Measurements from ENCODE around the gene ELN. TPM values are rescaled to one million over a fixed set of nuclear protein-coding genes. Genes with fewer than 3 reads are reported as not detected.

ELN gene
- total and polyA plus RNA-seq, 7 donors = 2.5 to 174 (median 33.2) TPM

GRCh38 chr7:74078461-74078860, 50.5 kb downstream of the ELN start:
- Histone ChIP-seq H3K4me3 (no peak overlapping the region), H3K27me3 (no peaks in the 10 kb centered on the region), H3K36me3 (no peaks in the 10 kb centered on the region), H3K4me1 (peaks cover 0 to 7% (median 6%) of the 10 kb centered on the region in 4 donors), H3K27ac (no peak overlapping the region), H3K9me3 (no peaks in the 10 kb centered on the region)
- WGBS, 2 donors = 95 to 98% methylated on average over 2 of the region's 2 CpGs
- intact Hi-C loops (cut with DNase I) = no loop called here
- TF ChIP-seq EP300 (IDR thresholded peaks at IDR 0.05) = no peak
- TF ChIP-seq POLR2A (IDR thresholded peaks at IDR 0.05) = no peak
- TF ChIP-seq POLR2AphosphoS5 (IDR thresholded peaks at IDR 0.05) = no peak
- no peak for DNase-seq

GRCh38 chr7:74082770-74083116, 54.8 kb downstream of the ELN start:
- no peak for TF ChIP-seq POLR2A (IDR thresholded peaks at IDR 0.05)
- Histone ChIP-seq H3K4me1 (peaks cover 0 to 19% (median 15%) of the 10 kb centered on the region in 4 donors), H3K27me3 (no peaks in the 10 kb centered on the region), H3K4me3 (peak overlapping the region in 2 of 4 donors; percentile 58 to 85), H3K36me3 (no peaks in the 10 kb centered on the region), H3K27ac (no peak overlapping the region), H3K9me3 (no peaks in the 10 kb centered on the region)
- no peak for DNase-seq
- intact Hi-C loops (cut with DNase I) = loop anchor here (5.0 kb wide), 1 partner anchor 90 kb away; the partner anchor contains the start of gene EIF4H
- WGBS, 2 donors = 86 to 91% methylated on average over 9 of the region's 9 CpGs

GRCh38 chr7:74083117-74083876, 55.3 kb downstream of the ELN start, which contains the start of gene LIMK1:
TSS of gene LIMK1 (plus strand) at chr7:74083804. CDS start at chr7:74083991, 187 bp downstream.
- peak within 1 kb of the TSS; percentile 52 to 74 (median 56) for H3K27ac ChIP-seq
- TF ChIP-seq POLR2AphosphoS5 (IDR thresholded peaks at IDR 0.05) = no peak
- TF ChIP-seq EP300 (IDR thresholded peaks at IDR 0.05) = no peak
- no peak for TF ChIP-seq POLR2A (IDR thresholded peaks at IDR 0.05)
- peak within 1 kb of the TSS; percentile 58 to 93 (median 76) for H3K4me3 ChIP-seq
- no peaks in the 10 kb centered on the region for H3K27me3 ChIP-seq
- intact Hi-C loops (cut with DNase I) = loop anchor here (5.0 kb wide), 1 partner anchor 89 kb away; the partner anchor contains the start of gene EIF4H
- no peaks in the 10 kb centered on the region for H3K36me3 ChIP-seq
- peaks cover 0 to 19% (median 15%) of the 10 kb centered on the region in 4 donors for H3K4me1 ChIP-seq
- 11 to 12% methylated on average over 71 of the region's 71 CpGs for WGBS, 2 donors
- DNase-seq = peak; percentile 89
- no peaks in the 10 kb centered on the region for H3K9me3 ChIP-seq

DNA sequence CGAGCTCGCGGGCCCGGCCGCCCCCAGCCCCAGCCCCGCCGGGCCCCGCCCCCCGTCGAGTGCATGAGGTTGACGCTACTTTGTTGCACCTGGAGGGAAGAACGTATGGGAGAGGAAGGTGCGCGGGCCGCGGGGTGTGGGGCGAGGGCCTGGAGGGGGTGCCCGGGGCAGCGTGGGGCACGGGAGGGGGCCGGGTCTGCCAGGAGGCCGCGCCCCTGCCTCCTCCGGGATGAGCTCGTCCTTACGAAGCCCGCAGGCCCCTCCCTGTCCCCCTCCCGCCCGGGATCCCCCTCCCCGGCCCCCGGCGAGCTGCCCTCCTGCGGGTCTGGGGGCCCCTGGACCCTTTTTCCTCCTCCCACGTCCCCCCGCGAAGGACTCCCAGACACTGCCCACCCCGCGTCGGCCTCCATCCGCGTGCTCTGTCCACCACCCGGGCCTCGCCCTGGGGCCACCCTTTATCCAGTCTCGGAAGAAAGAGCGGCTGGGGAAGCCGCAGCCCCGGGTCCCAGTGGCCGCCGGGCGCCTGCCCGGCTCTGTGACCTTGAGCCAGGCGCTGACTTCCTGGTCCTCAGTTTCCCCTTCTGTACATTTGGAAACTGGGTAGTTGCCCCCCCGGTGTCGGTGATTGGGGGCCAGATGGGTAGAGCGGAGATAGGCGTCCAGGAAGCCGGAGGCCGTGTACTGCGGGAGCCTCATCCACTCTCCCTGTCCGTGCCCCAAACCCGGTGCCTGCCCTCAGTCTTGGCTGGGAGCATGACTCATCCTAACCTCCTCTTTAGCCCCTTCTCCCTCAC, 56.2 kb downstream of the ELN start:
- TF ChIP-seq POLR2AphosphoS5 (IDR thresholded peaks at IDR 0.05) (no peak), POLR2A (IDR thresholded peaks at IDR 0.05) (no peak), EP300 (IDR thresholded peaks at IDR 0.05) (no peak)
- TF ChIP-seq, protein P1, sequence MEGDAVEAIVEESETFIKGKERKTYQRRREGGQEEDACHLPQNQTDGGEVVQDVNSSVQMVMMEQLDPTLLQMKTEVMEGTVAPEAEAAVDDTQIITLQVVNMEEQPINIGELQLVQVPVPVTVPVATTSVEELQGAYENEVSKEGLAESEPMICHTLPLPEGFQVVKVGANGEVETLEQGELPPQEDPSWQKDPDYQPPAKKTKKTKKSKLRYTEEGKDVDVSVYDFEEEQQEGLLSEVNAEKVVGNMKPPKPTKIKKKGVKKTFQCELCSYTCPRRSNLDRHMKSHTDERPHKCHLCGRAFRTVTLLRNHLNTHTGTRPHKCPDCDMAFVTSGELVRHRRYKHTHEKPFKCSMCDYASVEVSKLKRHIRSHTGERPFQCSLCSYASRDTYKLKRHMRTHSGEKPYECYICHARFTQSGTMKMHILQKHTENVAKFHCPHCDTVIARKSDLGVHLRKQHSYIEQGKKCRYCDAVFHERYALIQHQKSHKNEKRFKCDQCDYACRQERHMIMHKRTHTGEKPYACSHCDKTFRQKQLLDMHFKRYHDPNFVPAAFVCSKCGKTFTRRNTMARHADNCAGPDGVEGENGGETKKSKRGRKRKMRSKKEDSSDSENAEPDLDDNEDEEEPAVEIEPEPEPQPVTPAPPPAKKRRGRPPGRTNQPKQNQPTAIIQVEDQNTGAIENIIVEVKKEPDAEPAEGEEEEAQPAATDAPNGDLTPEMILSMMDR (IDR thresholded peaks at IDR 0.05) = no peak
- intact Hi-C loops (cut with DNase I) = loop anchor here (5.0 kb wide), 1 partner anchor 88 kb away; the partner anchor contains the start of gene EIF4H

DNA sequence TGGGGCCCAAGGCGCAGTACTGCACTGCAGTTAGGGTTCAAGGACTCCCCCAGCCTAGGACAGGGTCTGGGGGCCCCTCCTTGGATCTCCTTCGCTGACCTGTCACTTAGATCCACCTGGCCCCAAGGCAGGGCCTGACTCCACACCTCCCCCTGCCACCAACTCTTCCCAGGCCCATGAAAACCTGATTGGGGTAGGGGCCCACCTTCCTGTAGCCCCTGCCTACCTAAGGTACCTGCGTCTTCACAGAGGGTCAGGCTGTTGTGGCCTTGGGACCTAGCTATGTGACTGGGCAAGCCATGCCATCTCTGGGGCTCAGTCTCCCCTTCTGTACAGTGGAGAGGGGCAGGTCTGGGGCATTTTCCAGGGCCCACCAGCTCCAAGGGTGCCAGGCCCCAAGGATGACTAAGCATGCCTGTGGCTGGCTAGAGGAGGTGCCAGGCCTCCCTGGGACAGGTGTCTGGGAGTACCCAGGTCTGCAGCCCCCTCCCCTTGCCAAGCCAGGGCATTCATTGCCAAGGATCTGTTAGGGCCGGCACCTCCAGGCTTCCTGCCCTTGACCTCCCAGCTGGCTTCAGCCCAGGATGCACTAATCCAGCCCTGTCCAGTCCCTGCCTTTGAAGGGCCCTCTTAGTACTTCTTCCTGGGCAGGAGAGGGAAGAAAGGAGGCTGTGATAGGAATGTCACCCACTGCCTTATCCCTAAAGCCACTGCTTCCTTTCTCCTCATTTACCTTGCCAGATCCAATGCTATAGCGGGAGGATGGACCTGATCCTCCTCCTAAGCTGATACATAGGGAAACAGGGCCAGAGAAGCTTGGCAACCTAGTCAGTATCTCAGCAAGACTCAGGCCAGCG, 57.0 kb downstream of the ELN start:
- WGBS, 2 donors = 79 to 81% methylated on average over 6 of the region's 6 CpGs
- intact Hi-C loops (cut with DNase I) = loop anchor here (5.0 kb wide), 1 partner anchor 87 kb away; the partner anchor contains the start of gene EIF4H
- no peaks in the 10 kb centered on the region for H3K9me3 ChIP-seq
- H3K36me3 ChIP-seq = no peaks in the 10 kb centered on the region
- peak overlapping the region in 2 of 4 donors; percentile 59 to 74 for H3K27ac ChIP-seq
- TF ChIP-seq POLR2AphosphoS5 (IDR thresholded peaks at IDR 0.05) (no peak), EP300 (IDR thresholded peaks at IDR 0.05) (no peak), POLR2A (IDR thresholded peaks at IDR 0.05) (no peak)
- TF ChIP-seq, protein P1 (IDR thresholded peaks at IDR 0.05) = no peak
- H3K27me3 ChIP-seq = no peaks in the 10 kb centered on the region
- peak overlapping the region in 3 of 4 donors; percentile 58 to 93 (median 85) for H3K4me3 ChIP-seq
- no peak for DNase-seq
- peaks cover 0 to 19% (median 15%) of the 10 kb centered on the region in 4 donors for H3K4me1 ChIP-seq

More for the DNA sequence above, 56.2 kb downstream of the ELN start:
- H3K4me1 ChIP-seq = peaks cover 0 to 19% (median 15%) of the 10 kb centered on the region in 4 donors
- peak overlapping the region; percentile 58 to 93 (median 76) for H3K4me3 ChIP-seq
- H3K27ac ChIP-seq = peak overlapping the region; percentile 52 to 74 (median 56)
- H3K36me3 ChIP-seq = no peaks in the 10 kb centered on the region
- DNase-seq = peak; percentile 81
- H3K9me3 ChIP-seq = no peaks in the 10 kb centered on the region
- 1 to 2% methylated on average over 61 of the region's 61 CpGs for WGBS, 2 donors
- H3K27me3 ChIP-seq = no peaks in the 10 kb centered on the region
